PFSK-1 (cell line): ENCODE data around the gene UBE2J2.

Experiments
- POLR2AphosphoS5 ChIP-seq: IDR thresholded peaks from 2 replicates; pipeline ENCODE4 v1.6.1; 2012; ENCODE audit warnings: low read depth, mild to moderate bottlenecking, control low read depth, low read length, moderate library complexity
- SIN3A ChIP-seq: IDR thresholded peaks from 2 replicates; pipeline ENCODE4 v1.6.1; 2012; ENCODE audit warnings: mild to moderate bottlenecking, low read length, moderate library complexity, borderline replicate concordance; ENCODE audit not compliant: insufficient read depth
- TF ChIP-seq, protein P1 (sequence below), 2 experiments: IDR thresholded peaks; 2 replicates each; pipeline versions ENCODE4 v1.6.1 to v1.8.0; 2011 to 2012; ENCODE audit warnings: low read depth in 2 of 2, low read length in 2 of 2, control low read depth in 1 of 2, inconsistent platforms in 1 of 2, mild to moderate bottlenecking in 1 of 2, moderate library complexity in 1 of 2; ENCODE audit not compliant: insufficient read depth in 1 of 2

GRCh38 chr1:1204425-1204920, 69.2 kb downstream of the UBE2J2 start:
- TF ChIP-seq POLR2AphosphoS5 (no peak), SIN3A (no peak)
- TF ChIP-seq, protein P1, sequence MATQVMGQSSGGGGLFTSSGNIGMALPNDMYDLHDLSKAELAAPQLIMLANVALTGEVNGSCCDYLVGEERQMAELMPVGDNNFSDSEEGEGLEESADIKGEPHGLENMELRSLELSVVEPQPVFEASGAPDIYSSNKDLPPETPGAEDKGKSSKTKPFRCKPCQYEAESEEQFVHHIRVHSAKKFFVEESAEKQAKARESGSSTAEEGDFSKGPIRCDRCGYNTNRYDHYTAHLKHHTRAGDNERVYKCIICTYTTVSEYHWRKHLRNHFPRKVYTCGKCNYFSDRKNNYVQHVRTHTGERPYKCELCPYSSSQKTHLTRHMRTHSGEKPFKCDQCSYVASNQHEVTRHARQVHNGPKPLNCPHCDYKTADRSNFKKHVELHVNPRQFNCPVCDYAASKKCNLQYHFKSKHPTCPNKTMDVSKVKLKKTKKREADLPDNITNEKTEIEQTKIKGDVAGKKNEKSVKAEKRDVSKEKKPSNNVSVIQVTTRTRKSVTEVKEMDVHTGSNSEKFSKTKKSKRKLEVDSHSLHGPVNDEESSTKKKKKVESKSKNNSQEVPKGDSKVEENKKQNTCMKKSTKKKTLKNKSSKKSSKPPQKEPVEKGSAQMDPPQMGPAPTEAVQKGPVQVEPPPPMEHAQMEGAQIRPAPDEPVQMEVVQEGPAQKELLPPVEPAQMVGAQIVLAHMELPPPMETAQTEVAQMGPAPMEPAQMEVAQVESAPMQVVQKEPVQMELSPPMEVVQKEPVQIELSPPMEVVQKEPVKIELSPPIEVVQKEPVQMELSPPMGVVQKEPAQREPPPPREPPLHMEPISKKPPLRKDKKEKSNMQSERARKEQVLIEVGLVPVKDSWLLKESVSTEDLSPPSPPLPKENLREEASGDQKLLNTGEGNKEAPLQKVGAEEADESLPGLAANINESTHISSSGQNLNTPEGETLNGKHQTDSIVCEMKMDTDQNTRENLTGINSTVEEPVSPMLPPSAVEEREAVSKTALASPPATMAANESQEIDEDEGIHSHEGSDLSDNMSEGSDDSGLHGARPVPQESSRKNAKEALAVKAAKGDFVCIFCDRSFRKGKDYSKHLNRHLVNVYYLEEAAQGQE (IDR thresholded peaks at IDR 0.05; ENCODE audit: insufficient read depth in 1 of 2, low read depth in 2 of 2, low read length in 2 of 2): no peak
